GM04503 (cell line): ENCODE measurements around the gene GPI.
A peak's percentile ranks its signal among the peaks of the same experiment; 100 is the strongest.
"Not testable (repeated sequence)": the region's sequence is repeated elsewhere in the genome, so short reads cannot be mapped to it uniquely, and the experiment has no call there.

Source experiments
- DNase-seq: peaks from one replicate; pipeline ENCODE4 v3.0.0-alpha.2; 2012; ENCODE audit warnings: low read depth

Gene GPI

DNA sequence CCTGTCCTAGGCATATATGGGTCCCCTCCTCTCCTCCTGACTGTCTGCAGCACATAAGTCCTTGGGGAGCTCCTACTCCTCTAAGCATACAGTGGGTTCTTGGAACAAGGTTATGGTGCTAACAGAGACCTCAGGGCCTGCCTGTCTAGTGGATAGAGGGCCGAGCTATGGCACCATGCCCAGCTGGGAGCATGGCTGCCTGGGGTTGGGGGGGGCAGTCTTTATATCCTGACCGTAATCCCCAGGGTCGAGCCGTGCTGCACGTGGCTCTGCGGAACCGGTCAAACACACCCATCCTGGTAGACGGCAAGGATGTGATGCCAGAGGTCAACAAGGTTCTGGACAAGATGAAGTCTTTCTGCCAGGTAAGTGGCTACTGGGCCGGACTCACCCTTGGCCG, 3.3 kb downstream of the GPI start:
- DNase-seq, result no peak

DNA sequence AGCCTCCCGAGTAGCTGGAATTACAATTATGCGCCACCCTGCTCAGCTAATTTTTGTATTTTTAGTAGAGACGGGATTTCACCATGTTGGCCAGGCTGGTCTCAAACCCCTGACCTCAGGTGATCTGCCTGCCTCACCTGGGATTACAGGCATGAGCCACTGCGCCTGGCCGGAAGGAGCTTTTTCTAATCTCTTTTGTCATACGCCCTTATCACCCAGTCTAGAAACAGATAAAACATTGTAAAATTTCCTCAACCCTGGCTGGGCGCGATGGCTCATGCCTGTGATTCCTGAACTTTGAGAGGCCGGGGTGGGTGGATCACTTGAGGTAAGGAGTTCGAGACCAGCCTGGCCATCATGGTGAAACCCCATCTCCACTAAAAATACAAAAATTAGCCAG, 4.2 kb downstream of the GPI start:
- not testable (repeated sequence) for DNase-seq

DNA sequence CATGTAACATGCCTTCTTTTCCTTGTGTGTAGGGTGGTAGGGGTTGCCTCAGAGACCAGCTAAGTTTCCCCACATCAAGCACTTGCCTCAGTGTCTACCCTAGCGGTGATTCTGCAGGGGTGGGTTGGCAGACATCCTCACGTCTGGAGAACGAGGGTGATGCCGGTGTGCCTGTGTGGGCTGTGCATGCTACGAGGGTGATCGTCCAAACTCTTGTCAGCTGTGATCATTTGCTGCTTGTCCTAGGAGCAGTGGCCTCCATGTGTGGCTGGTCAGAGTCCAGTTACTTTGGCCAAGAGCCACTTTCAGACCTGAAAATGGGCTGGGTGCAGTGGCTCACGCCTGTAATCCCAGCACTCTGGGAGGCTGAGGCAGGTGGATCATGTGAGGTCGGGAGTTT, 5.1 kb downstream of the GPI start:
- DNase-seq, result no peak

DNA sequence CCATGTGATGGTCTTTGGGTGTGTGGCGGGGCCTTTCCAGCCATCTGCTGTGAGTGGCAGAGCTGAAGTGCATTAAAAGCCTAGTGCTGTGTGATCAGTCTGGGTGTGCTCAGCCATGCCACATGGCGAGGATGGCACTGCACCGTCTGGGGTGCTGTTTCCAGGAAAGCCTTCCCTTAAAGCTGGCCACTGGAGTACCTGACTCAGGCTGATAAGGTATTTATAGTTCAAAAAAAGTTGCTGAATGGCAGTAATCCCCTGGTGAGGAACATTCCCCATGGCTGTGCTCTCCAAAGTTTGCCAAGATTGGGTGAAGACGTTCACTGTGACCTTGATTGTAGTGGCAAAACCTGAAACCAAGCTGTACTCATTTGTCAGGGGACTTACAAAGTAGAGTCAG, 6.0 kb downstream of the GPI start:
- DNase-seq, result no peak

DNA sequence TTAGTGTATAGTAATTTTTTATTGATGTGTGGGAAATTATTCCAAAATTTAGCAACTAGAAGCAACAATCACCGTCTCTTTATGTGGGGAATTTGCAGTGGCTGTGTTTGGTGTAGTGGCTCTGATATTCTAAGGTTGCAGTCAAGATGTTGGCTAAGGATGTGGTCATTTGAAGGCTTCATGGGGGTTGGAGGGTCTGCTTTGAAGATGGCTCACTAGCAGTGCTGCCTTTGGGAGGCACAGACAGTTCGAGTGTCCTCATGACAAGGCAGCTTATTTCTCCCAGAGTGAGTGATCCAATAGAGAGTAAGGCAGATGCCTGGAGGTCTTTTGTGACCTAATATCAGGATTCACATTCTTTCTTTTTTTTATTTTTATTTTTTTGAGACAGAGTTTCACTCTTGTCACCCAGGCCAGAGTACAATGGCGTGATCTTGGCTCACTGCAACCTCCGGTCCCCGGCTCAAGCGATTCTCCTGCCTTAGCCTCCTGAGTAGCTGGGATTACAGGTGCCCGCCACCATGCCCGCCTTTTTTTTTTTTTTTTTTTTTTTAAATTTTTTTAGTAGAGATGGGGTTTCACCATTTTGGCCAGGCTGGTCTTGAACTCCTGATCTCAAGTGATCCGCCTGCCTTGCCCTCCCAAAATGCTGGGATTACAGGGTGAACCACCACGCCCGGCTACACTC, 8.7 kb downstream of the GPI start:
- no peak for DNase-seq

DNA sequence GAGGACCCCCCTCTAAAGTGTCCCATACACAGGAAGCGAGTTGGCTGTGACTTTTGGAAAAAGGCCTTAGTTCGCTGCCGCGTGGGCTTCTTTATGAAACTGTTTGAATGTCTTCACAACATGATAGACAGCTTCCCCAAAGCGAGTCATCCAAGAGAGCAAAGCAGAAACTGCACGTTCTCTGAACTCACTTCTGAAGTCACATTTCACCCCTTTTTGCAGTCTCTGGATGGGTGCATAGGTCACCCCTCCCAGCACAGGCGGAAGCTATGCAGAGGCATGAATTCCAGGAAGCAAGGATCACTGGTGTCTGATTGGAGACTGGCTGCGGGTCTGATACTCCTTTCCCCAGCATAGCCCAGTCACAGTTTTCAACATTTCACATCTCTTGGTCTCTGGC, 10.6 kb downstream of the GPI start:
- DNase-seq, result no peak

DNA sequence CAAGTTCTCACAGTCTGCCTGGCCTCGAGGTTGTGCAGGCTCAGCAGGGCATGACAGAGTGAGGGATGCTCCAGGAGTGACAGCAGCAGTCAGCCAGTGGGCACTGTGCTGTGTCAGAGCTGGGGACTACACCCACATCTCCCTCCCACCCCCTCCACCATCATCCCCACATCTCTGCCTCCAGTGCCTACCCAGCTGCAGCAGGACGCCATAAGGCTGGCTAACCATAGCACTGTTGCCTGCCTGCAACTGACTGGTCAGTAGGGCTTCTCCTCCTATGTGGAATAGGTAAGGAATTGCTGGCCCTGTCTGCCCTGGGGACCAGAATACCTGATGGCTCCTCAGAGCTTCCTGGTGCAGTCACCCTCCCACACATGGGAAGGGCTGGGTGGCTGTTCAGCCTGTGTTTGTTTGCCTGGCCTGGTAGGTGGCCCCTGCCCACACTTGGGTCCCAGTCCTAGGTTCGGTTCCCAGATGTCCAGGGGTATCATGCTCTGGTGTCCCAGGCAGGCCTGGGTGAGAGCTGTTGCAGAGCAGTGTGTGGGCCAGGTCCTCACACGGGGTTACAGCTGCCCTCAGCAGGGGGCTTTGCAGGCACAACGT, 15.7 kb downstream of the GPI start:
- DNase-seq, result no peak

DNA sequence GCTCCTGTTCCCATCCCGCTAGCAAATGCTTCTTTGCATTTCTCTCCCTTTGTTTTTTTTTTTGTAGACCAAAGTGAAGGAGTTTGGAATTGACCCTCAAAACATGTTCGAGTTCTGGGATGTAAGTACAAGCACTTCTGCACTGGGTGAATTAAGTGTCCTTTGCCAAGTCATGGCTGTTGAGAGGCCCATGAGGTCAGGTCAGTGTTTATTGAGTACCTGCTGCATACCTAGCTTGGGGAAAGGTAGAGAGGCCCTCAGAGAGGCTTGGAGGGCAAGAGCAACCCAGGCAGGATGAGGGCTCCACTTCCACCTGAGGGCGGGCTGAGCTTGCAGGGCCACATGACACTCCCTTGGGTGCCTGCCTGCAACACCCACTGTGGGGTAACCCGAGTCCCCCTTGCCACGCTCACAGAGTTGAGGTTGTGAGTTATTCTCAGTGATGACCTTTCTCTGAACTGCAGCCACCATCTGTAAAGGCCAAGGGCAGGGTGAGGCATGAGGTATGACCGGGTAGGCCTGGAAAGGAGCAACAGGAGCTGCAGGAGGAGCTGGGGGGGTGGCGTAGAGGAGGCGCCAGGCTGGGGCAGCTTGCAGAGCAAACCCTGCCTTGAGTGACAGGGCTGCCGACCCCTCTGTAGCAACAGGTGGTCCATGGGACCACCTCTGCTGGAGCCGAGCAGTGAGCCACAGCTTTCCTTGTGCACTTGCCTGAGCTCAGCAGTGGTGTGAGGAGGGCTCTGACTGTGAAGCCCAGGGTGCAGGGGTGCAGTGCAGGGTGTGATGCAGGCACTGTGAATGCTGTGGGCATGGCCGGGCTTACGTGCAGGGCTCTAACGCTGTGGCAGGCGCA, 16.6 kb downstream of the GPI start:
- DNase-seq, result no peak

DNA sequence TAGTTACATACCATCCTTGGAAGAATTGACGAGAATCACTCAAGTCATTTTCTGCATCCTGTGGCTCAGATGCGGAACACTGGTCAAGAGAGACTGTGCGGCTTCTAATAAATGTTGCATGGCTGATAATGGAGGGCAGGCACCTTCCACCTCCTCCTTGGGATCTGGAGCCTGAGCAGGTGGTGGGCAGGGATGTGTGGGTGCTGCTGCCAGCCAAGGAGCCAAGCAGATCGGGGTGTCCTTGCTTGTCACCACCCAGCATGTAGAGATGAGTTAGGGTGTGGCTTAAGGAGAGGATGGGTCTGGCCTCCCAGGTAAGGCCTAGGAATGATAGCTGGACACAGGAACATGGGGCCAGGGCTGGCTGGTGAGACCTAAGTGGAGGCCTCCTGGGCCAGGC, 17.5 kb downstream of the GPI start:
- DNase-seq, result no peak

DNA sequence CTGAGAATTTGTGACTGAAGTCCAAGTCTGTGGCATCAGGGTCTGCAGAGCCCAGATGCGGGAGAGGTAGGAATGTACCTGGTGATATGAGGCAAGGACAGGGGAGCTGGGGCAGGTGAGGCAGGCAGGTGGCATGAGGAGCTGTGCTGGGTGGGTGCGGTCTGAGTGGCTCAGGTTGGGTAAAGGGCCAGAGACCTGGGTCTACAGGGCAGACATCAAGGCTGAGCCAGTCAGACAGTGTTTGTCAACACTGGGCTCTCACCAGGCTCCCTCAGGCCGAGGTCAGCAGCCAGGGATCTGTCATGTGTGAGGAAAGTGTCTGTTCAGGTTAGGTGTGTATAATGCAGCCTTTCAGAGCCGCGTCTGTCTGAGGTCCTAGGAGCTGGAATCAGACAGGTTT, 18.6 kb downstream of the GPI start:
- DNase-seq, result no peak

DNA sequence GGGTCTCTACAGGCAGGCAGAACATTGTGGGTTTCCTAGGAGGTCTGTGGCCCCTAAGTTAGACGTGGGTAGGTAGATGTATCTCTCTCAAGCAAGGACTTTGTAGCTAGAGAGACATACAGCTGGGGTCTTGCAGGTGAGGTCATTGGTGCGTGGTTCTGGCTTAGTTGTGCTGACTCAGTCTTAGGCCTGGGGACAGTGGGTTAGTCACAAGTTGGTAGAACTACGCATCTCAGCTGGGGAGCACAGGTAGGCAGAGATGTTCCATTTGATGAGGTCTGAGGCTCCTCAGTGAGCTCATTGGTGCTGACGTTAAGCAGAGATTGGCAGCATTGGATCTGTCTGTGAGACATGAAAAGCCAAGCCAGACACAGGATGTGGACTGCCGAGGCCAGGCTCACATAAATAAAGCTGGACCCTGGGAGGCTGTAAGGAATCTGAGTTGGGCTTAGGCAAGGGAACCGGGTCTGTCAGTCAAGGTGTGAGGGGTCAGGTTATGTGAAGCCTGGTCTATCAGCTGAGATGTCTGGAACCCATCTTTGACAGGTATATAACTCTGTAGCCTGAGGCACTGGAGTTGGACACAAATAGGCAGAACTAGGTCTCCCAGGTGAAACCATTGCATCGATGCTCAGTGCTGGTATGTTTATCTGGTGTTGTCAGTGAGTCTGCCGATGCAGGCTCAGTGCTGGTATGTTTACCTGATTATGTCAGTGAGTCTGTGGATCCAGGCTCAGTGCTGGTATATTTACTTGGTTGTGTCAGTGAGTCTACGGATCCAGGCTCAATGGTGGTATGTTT, 21.8 kb downstream of the GPI start:
- DNase-seq, result no peak

DNA sequence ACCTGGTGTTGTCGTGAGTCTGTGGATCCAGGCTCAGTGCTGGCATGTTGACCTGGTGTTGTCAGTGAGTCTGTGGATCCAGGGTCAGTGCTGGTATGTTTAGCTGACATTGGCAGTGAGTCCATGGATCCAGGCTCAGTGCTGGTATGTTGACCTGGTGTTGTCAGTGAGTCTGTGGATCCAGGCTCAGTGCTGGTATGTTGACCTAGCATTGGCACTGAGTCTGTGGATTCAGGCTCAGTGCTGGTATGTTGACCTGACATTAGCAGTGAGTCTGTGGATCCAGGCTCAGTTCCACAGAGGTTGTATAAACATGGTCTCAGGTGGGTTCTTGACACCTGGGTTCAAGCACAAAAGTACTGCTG, 22.4 kb downstream of the GPI start:
- DNase-seq, result no peak

DNA sequence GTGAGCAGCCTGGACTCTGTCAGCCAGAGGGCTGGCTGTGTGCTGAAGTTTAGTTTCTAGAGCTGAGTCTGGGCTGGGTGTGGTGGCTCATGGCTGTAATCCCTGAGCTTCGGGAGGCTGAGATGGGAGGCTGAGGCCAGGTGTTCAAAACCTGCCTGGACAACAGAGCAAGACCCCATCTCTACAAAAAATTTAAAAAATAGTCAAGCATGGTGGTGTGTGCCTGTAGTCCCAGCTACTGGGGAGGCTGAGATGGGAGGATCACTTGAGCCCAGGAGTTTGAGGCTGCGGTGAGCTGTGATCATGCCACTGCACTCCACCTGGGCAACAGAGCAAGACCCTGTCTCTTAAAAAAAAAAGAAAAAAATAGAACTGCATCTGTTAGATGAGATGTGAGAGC, 23.7 kb downstream of the GPI start:
- not testable (repeated sequence) for DNase-seq

DNA sequence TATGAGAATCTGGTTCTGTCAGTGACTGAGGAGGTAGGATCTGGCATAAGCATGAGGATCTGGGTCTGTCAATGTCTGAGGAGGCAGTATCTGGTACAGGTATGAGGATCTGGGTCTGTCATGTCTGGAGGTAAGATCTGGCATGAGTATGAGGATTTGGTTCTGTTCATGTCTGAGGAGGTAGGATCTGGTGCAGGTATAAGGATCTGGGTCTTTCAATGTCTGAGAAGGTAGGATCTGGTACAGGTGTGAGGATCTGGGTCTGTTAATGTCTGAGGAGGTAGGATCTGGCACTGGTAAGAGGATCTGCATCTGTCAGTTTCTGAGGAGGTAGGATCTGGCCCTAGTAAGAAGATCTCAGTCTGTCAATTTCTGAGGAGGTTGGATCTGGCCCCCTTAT, 26.8 kb downstream of the GPI start:
- no peak for DNase-seq

DNA sequence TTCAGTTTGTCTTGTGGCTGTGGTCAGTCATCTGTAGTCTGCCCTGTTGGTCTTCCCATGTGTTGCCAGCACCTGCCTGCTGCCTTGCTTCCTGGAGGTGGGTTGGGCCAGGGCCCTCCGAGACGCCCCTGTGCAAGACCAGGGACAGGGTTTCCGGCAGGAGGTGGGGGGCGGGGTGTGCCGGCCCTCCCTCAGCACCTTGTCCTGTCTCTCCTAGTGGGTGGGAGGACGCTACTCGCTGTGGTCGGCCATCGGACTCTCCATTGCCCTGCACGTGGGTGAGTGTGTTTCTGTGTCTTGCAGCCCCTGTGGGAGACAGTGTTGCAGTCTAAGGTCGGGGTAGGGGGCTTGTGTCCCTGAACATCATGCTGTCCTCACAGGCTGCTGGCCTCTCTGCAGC, 28.0 kb downstream of the GPI start:
- no peak for DNase-seq

DNA sequence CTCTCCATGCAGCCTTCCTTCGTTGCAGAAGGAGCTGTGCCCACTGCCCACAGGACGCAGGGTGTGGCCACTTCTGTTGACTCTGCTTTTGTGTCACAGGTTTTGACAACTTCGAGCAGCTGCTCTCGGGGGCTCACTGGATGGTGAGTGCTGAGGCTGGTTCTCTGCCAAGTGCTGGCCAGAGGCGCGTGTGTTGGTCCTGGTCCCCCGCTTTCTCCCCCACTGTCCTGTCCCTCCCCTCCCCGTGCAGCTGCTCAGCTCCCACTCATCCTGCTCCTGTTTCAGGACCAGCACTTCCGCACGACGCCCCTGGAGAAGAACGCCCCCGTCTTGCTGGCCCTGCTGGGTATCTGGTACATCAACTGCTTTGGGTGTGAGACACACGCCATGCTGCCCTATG, 28.6 kb downstream of the GPI start:
- no peak for DNase-seq

DNA sequence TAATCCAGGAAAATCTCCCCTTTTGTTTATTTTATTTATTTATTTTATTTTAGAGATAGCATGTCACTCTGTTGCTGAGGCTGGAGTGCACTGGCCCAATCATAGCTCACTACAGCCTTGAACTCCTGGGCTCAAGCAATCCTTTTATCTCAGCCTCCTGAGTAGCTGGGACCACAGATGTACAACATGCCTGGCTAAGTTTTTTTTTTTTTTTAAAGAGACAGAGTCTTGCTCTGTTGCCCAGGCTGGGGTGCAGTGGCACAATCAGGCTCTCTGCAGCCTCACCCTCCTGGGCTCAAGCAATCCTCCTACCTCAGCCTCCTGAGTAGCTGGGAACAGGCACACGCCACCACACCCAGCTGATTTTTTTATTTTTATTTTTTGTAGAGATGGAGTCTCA, 32.9 kb downstream of the GPI start:
- no peak for DNase-seq

DNA sequence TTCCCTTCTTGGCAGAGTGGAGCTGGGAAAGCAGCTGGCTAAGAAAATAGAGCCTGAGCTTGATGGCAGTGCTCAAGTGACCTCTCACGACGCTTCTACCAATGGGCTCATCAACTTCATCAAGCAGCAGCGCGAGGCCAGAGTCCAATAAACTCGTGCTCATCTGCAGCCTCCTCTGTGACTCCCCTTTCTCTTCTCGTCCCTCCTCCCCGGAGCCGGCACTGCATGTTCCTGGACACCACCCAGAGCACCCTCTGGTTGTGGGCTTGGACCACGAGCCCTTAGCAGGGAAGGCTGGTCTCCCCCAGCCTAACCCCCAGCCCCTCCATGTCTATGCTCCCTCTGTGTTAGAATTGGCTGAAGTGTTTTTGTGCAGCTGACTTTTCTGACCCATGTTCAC, 34.9 kb downstream of the GPI start:
- no peak for DNase-seq

DNA sequence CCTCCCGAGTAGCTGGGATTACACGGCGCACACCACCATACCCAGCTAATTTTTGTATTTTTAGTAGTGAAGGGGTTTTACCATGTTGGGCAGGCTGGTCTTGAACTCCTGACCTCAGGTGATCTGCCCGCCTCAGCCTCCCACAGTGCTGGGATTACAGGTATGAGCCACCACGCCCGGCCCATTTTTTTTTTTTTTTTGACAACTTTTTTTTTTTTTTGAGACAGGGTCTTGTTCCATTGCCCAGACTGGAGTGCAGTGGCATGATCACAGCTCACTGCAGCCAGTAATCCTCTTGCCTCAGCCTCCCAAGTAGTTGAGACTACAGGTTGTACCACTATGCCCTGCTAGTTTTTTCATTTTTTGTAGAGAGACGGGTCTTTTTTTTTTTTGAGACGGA, 35.8 kb downstream of the GPI start:
- not testable (repeated sequence) for DNase-seq

DNA sequence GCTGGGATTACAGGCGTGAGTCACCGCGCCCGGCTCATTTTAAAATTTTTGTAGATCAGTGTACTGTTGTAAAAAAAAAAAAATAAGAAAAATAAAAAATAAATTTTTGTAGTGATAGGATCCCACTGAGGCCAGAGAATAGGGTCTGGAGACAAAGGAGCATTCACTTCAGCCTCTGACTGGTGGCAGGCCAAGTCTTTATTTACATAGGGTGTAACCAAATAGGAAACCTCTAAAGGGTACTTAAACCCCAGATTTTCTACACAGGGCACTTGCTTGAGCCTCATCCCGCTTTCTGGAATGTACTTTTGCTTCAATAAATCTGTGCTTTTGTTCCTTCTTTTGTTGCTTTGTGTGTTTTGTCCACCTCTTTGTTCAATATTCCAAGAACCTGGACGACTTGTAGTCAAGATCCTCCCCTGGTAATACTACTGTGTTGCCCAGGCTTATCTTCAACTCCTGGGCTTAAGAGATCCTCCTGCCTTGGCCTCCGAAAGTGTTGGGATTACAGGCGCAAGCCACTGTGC, 37.1 kb downstream of the GPI start:
- DNase-seq, result no peak

DNA sequence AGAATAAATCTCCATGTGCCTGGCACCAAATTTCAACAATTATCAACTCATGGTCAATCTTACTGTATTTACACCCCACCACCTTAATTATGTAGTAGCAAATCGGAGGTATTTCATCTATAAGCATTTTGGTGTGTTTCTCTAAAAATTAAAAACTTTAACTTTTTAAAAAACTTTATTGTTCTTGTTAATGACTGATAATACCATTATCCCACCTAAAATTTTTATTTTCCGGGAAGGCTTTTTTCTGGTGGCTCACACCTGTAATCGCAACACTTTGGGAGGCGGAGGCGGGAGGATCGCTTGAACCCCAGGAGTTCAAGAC, 38.8 kb downstream of the GPI start:
- DNase-seq, result no peak

DNA sequence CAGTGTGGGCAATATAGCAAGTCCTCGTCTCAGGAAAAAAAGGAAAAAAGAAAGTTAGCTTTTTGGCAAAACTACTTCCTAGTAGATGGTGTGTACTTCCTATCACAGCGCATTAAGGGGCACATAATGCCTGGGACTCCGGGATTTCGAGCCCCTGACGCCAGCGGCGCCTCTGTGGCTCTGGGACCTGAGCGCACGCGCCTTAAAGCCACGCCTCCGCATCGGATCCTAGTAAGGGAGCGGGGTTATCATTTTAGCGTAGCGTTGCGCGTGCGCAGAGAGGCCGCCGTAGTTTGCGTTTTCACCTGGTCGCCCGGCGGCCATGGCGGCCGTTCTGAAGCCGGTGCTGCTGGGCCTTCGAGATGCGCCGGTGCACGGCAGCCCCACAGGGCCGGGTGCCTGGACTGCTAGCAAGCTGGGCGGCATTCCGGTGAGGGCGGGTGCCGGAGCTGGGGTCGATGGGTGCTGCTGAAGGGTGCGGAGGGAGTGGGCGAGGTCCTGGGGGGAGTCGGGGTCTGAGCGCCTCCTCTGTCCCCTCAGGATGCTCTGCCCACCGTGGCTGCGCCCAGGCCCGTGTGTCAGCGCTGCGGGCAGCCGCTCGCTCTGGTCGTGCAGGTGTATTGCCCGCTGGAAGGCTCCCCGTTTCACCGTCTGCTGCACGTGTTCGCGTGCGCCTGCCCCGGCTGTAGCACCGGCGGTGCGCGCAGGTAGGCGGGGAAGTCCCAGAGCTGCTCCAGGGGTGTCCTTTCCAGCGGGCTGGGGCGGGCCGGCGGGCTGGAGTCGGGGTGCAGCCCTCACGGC, 39.3 kb downstream of the GPI start, which contains the start of gene PDCD2L:
Gene PDCD2L (plus strand): TSS at position 291 of the 801 bp plus-strand sequence. CDS start 32 bp downstream, at position 323.
- peak; percentile 29 for DNase-seq
